Parathyroid adenoma (tissue), 2 donors: ENCODE data around the gene ACSL5.

Source experiments
- H2AFZ ChIP-seq: fragments of 300-600 bp; sonication (generic); one replicate; pipeline ENCODE4 v1.7.0; 2017; ENCODE audit warnings: antibody characterized with exemption, mild to moderate bottlenecking
- H3K27ac ChIP-seq: fragments of 300-600 bp; sonication (generic); one replicate; pipeline ENCODE4 v1.7.0; 2017
- H3K27me3 ChIP-seq: fragments of 300-600 bp; sonication (generic); one replicate; pipeline ENCODE4 v1.7.0; 2017; ENCODE audit warnings: low read length; ENCODE audit not compliant: control insufficient read depth, insufficient read depth
- H3K36me3 ChIP-seq: fragments of 300-600 bp; sonication (generic); one replicate; pipeline ENCODE4 v1.7.0; 2017; ENCODE audit warnings: low read length; ENCODE audit not compliant: control insufficient read depth, insufficient read depth
- H3K4me1 ChIP-seq: fragments of 300-600 bp; sonication (generic); one replicate; pipeline ENCODE4 v1.7.0; 2017; ENCODE audit warnings: control low read depth
- H3K4me2 ChIP-seq: fragments of 300-600 bp; sonication (generic); one replicate; pipeline ENCODE4 v1.7.0; 2017; ENCODE audit warnings: low read length
- H3K4me3 ChIP-seq: fragments of 300-600 bp; sonication (generic); one replicate; pipeline ENCODE4 v1.7.0; 2017; ENCODE audit warnings: low read depth, low read length
- H3K79me2 ChIP-seq: fragments of 300-600 bp; sonication (generic); one replicate; pipeline ENCODE4 v1.7.0; 2017; ENCODE audit warnings: control low read depth
- H3K9ac ChIP-seq: fragments of 300-600 bp; sonication (generic); one replicate; pipeline ENCODE4 v1.7.0; 2017; ENCODE audit warnings: mild to moderate bottlenecking
- H3K9me3 ChIP-seq: fragments of 300-600 bp; sonication (generic); one replicate; pipeline ENCODE4 v1.7.0; 2017; ENCODE audit warnings: low read length; ENCODE audit not compliant: control insufficient read depth
- TF ChIP-seq, protein P1 (sequence below): fragments of 300-600 bp; sonication (generic); IDR thresholded peaks from one replicate; pipeline ENCODE4 v1.7.0; 2017; ENCODE audit warnings: antibody characterized with exemption, mild to moderate bottlenecking
- donor health status: primary hyperparathyroidism.

The ACSL5 gene

DNA sequence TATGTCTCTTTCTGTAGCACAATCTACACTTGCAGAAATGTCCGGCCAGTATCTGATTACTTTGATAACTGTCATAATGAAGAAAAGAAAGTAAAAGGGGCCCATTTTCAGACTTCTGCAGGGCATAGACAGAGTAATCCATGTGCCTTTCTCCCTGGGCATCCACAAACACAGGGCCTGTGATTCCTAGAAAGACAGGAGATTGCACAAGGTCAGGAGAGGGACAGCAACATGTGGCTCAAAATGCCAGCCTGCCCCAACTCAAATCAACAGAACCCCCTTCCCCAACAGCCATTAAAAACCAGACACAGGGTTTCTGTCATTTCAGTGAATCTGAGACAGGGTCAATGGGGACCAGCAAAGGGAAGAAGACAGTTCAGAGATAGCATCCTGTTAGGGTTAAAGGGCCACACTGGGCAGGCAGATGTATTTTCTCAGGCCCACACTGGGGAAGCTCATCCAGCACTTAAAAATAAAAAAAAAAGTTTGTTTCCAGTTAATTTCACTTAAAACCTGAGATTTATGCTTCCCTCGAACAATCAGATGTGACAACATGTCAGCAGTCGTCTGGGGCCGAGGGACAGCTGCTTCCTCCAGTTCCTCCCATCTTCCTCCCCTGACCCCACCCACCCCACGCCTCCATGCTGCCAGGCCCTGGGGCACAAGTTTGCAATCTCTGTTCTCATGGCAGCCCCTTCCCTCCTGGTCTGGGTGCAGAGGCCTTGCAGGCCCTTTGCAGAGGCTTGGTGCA lies 30.7 kb upstream of the ACSL5 start:
- no peaks in the 10 kb centered on the region for H3K79me2 ChIP-seq
- no peak overlapping the region for H3K4me2 ChIP-seq
- no peak overlapping the region for H2AFZ ChIP-seq
- no peak overlapping the region for H3K4me3 ChIP-seq
- H3K9ac ChIP-seq: no peak overlapping the region
- TF ChIP-seq, protein P1, sequence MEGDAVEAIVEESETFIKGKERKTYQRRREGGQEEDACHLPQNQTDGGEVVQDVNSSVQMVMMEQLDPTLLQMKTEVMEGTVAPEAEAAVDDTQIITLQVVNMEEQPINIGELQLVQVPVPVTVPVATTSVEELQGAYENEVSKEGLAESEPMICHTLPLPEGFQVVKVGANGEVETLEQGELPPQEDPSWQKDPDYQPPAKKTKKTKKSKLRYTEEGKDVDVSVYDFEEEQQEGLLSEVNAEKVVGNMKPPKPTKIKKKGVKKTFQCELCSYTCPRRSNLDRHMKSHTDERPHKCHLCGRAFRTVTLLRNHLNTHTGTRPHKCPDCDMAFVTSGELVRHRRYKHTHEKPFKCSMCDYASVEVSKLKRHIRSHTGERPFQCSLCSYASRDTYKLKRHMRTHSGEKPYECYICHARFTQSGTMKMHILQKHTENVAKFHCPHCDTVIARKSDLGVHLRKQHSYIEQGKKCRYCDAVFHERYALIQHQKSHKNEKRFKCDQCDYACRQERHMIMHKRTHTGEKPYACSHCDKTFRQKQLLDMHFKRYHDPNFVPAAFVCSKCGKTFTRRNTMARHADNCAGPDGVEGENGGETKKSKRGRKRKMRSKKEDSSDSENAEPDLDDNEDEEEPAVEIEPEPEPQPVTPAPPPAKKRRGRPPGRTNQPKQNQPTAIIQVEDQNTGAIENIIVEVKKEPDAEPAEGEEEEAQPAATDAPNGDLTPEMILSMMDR: no peak
- no peaks in the 10 kb centered on the region for H3K4me1 ChIP-seq
- no peaks in the 10 kb centered on the region for H3K9me3 ChIP-seq
- no peaks in the 10 kb centered on the region for H3K27me3 ChIP-seq
- no peak overlapping the region for H3K27ac ChIP-seq
- H3K36me3 ChIP-seq: no peaks in the 10 kb centered on the region

DNA sequence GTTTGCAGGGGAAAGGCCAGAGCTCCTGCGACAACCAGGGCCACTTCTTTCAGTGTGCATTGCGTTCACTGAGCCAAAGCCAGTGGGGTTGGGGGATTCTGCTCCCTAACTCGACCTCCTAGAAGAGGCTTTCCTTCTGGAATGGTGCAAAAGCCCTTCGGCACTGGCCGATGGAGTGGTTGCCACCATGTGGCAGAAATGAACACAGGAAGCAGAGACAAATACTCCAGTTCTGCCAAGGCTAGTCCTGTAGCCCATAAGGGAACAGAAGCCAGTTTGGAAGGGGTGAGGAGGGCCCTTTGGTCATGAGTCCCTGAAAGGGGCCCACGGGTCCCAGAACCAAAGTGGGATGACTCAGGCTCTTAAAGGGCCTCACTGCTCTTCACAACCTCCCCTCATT lies 29.7 kb upstream of the ACSL5 start:
- Histone ChIP-seq H3K9me3 (no peaks in the 10 kb centered on the region), H3K4me3 (no peak overlapping the region), H3K27ac (no peak overlapping the region), H3K36me3 (no peaks in the 10 kb centered on the region), H3K4me1 (no peaks in the 10 kb centered on the region), H3K79me2 (no peaks in the 10 kb centered on the region), H3K9ac (no peak overlapping the region), H2AFZ (no peak overlapping the region), H3K27me3 (no peaks in the 10 kb centered on the region), H3K4me2 (no peak overlapping the region)
- TF ChIP-seq, protein P1: no peak

DNA sequence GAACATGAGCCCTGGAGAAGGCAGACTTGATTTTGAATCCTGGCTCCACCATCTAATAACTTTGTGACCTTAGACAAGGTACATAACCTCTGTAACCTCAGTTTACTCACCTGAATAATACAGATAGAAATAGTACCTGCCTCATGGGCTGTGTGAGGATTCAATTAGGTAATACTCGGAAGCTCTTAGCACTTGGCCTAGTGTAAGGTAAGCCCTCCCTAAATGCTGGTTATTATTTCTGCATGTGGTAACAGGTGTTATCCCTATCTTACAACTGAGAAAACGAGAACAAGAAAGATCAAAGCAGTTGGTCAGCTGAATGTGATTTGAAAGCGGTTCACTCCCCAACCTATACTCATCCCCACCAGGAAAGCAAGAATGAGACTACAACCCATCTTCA lies 28.7 kb upstream of the ACSL5 start:
- H3K36me3 ChIP-seq: no peaks in the 10 kb centered on the region
- no peak overlapping the region for H3K4me3 ChIP-seq
- no peaks in the 10 kb centered on the region for H3K27me3 ChIP-seq
- no peaks in the 10 kb centered on the region for H3K9me3 ChIP-seq
- TF ChIP-seq, protein P1: no peak
- H3K9ac ChIP-seq: no peak overlapping the region
- no peak overlapping the region for H2AFZ ChIP-seq
- H3K4me2 ChIP-seq: no peak overlapping the region
- H3K79me2 ChIP-seq: no peaks in the 10 kb centered on the region
- no peaks in the 10 kb centered on the region for H3K4me1 ChIP-seq
- no peak overlapping the region for H3K27ac ChIP-seq

DNA sequence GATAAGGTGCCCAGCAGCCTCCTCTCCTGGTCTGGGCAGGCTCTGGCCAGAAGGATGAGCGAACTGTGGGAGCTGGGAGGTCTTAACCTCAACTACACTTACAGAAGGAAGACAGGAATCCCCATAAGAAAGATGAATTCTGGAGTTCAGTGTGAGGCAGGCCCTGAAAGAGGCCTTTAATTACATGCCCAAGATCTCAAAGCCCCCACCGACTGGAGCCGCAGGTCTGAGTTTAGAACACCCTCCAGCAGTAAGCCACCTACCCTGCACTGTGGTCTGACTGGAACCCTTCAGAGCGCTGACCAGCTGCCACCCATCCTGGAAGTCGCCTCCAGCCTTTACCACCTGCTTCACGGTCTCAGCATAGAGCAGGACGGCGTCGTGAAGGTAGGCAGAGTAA lies 28.2 kb upstream of the ACSL5 start:
- Histone ChIP-seq H3K4me1 (no peaks in the 10 kb centered on the region), H3K4me2 (no peak overlapping the region), H3K36me3 (no peaks in the 10 kb centered on the region), H3K9ac (no peak overlapping the region), H3K4me3 (no peak overlapping the region), H3K27ac (no peak overlapping the region), H3K79me2 (no peaks in the 10 kb centered on the region), H2AFZ (no peak overlapping the region), H3K27me3 (no peaks in the 10 kb centered on the region), H3K9me3 (no peaks in the 10 kb centered on the region)
- TF ChIP-seq, protein P1: no peak

DNA sequence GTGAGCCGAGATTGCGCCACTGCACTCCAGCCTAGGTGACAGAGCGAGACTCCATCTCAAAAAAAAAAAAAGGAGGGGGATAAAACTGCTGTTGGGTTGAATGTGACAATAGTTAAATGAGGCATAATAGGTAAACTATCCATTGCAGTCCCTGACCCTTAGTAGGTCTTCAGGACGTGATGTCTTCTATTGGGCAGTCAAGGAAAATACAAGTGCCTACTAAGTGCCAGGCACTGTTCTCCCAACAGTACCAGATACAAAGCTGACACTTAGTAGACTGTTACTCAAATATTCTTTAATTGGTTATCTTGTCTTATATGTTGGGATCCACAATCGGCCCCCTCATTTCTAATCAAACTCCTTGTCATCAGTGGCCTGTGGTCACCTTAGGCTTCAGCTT lies 27.1 kb upstream of the ACSL5 start:
- Histone ChIP-seq H3K9ac (no peak overlapping the region), H3K4me3 (no peak overlapping the region), H2AFZ (no peak overlapping the region), H3K79me2 (no peaks in the 10 kb centered on the region), H3K9me3 (no peaks in the 10 kb centered on the region), H3K4me1 (no peaks in the 10 kb centered on the region), H3K36me3 (no peaks in the 10 kb centered on the region), H3K4me2 (no peak overlapping the region), H3K27me3 (no peaks in the 10 kb centered on the region), H3K27ac (no peak overlapping the region)
- TF ChIP-seq, protein P1: no peak
